Lower leg skin (tissue), 3 donors: ENCODE data around the gene KIF17.

ENCODE experiments used
- CTCF ChIP-seq, 3 donors: fragments of 450-650 bp; IDR thresholded peaks; one replicate each; pipeline ENCODE4 v1.5.1; 2016; ENCODE audit warnings: antibody characterized with exemption in 3 of 3, mild to moderate bottlenecking in 3 of 3, moderate library complexity in 2 of 3
- POLR2A ChIP-seq, 2 donors: fragments of 450-650 bp; IDR thresholded peaks; one replicate each; pipeline ENCODE4 v1.6.1; 2016 to 2017; ENCODE audit warnings: antibody characterized with exemption in 2 of 2, mild to moderate bottlenecking in 1 of 2, moderate library complexity in 1 of 2

GRCh38 chr1:20691872-20692271 is 25.9 kb downstream of the KIF17 start:
- TF ChIP-seq CTCF (IDR thresholded peaks at IDR 0.05) (no peak), POLR2A (IDR thresholded peaks at IDR 0.05) (no peak)
